Measurements from ENCODE around the gene RADIL.

Gene RADIL

DNA sequence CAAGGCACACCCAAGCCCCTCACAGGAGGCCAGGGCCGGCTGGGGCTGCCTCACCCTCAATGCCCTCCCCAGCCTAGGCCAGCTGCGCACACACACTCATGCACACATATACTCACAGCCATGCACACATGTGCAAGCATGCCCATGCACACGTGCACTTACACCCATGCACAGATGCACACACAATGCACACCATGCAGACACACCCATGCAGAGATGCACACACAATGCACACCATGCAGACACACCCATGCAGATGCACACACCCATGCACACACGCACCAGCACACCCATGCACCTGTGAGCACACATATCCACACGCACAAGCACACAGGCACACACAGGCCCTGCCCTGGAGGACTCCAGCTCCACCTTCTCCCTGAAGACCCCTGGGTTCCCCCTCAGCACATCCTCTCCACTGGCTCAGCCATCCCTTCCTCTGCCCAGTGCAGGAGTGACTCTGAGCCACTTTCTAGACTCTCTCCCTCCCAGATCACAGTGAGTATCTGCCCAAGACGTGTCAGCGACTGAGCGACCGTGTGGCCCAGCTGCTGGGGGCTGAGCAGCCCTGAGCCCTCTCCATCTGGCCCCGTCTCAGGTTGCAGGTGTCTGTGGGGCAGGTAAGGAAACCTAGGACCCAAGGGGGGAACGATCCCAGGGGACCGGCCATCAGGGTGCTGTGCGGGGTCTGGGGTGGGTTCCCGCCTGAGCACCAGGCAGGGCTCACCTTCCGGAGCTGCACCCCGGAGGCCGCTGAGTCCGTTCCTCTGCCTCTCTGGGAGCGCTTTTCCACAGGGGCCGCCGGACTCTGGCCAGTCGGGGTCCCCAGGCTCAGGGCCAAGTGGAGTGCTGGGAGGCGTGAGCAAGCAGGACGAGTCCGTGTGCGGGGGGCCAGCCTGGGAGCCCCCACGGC, 82.3 kb downstream of the RADIL start:
- no peak overlapping the region for H3K4me3 ChIP-seq (ENCODE audit: low read depth, low read length)

DNA sequence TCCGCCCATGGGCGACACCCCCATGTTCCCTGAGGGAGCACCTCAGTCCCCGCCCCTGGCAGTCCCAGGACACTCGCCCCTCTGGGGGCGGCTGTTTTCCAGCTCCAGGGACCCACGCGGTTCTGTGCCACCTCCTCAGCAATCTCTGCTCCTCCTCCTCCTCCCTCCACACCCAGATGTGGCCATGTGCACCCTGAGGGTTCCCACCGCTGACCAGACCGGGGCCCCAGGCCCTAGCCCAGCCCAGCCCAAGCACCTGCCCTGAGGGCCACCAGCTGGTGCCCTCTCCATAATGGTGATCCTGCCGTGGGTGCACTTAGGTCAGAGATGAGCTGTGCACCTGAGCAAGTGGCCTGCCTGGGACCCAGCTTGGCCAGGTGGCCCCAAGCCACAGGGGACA, 83.0 kb downstream of the RADIL start:
- no peak overlapping the region for H3K4me3 ChIP-seq (ENCODE audit: low read depth, low read length)
- TF ChIP-seq, protein P1, sequence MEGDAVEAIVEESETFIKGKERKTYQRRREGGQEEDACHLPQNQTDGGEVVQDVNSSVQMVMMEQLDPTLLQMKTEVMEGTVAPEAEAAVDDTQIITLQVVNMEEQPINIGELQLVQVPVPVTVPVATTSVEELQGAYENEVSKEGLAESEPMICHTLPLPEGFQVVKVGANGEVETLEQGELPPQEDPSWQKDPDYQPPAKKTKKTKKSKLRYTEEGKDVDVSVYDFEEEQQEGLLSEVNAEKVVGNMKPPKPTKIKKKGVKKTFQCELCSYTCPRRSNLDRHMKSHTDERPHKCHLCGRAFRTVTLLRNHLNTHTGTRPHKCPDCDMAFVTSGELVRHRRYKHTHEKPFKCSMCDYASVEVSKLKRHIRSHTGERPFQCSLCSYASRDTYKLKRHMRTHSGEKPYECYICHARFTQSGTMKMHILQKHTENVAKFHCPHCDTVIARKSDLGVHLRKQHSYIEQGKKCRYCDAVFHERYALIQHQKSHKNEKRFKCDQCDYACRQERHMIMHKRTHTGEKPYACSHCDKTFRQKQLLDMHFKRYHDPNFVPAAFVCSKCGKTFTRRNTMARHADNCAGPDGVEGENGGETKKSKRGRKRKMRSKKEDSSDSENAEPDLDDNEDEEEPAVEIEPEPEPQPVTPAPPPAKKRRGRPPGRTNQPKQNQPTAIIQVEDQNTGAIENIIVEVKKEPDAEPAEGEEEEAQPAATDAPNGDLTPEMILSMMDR (IDR thresholded peaks at IDR 0.05; ENCODE audit: low read depth, low read length, missing control alignments) = no peak
- no peak for DNase-seq (ENCODE audit: low read depth)

More for the DNA sequence above, 82.3 kb downstream of the RADIL start:
- TF ChIP-seq, protein P1 (IDR thresholded peaks at IDR 0.05; ENCODE audit: low read depth, low read length, missing control alignments) = no peak
- no peak for DNase-seq (ENCODE audit: low read depth)

DNA sequence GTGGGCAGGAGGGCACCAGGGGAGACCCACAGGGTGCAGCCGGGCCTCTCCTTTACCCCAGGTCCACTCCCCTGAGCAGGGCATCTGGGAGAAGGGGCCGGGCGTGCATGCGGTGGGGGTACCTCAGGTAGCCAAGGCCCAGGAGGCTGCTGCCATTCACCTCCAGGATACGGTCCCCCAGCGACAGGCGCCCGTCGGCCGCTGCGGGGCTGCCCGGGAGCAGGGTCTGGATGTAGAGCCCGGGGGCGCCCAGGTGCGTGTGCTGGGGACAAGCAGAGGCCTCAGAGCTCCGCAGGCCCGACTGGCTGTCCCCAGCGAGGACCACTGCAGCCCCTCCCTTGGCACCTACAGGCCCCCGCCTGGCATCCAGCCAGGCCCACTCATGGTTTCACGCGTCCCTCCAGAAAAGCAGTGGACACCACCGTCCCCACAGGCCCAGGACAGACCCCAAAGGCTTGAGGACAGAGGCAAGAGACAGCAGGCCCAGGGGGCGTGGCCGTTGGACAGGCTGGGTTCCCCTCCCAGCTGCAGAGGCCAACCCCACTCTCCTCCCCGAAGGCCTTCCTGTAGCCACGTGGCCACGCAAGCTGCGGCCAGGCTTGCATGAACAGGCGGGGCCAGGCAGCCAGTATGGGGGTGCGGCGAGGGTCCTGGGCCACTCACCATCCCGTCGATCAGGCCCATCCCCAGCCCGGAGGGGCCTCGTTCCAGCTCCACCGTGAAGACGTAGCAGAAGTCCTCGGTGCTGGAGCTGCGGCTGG, 83.8 kb downstream of the RADIL start:
- TF ChIP-seq, protein P1 (IDR thresholded peaks at IDR 0.05; ENCODE audit: low read depth, low read length, missing control alignments) = no peak
- DNase-seq (ENCODE audit: low read depth) = no peak
- no peak overlapping the region for H3K4me3 ChIP-seq (ENCODE audit: low read depth, low read length)

DNA sequence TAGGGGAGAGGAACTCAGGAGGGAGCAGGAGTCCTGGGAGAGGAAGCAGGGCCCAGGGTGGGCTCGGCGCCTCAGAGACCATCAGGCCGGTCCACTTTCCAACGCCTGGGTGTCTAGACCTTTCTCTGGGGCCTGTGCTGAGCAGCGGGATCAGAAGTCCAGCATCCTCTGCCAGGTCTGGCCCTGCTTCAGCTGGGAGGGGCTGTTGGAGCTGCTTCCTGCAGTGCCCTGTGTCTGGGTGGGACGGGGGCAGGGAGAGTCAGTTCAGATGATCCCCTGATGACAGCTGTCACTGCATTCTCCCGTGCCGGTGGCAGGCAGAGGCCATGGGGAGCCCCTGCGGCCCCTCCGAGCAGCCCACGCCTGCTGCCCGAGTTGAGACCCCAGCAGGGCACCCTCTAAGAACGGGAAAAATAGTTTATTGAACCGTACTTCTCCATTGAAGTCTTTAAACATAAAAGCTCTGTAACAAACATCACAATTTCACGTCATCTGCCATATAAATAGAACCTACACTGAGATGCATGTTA, 84.7 kb downstream of the RADIL start:
- TF ChIP-seq, protein P1 (IDR thresholded peaks at IDR 0.05; ENCODE audit: low read depth, low read length, missing control alignments) = no peak
- no peak overlapping the region for H3K4me3 ChIP-seq (ENCODE audit: low read depth, low read length)
- no peak for DNase-seq (ENCODE audit: low read depth)

DNA sequence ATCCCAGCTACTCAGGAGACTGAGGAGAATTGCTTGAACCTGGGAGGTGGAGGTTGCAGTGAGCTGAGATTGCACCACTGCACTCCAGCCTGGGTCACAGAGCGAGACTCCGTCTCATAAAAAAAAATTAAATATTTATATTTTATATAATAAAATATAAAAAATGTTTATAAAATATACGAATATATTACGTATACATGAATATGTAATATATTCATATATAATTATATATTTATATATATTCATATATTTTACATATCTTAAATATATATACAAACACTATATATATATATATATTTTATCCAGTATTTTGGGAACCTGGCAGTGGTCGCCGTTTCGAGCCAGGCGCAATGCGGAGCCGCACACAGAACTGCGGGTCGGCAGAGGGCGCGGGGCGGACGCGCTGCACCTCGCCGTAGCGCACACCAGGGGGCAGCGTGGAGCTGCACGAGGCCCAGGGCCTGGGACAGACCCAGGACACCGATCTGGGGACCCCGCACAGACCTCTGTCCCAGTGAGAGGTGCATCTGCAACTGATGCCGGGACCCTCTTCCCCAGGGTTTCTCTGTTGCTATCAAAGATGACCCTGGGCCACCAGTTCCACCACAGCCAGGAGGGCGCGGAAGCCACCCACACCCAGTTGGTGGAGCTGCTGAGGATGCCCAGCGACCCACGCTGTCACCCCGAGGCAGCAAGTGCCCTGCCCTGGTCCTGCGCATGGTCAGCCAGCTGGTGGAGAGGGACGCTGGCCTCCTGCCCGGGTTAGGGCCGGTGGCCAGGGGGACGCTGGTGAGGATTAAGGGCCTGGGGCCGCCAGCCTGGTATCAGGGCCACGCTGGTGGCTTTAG, 85.4 kb downstream of the RADIL start:
- TF ChIP-seq, protein P1 (IDR thresholded peaks at IDR 0.05; ENCODE audit: low read depth, low read length, missing control alignments) = peak; percentile 84
- no peak for DNase-seq (ENCODE audit: low read depth)

DNA sequence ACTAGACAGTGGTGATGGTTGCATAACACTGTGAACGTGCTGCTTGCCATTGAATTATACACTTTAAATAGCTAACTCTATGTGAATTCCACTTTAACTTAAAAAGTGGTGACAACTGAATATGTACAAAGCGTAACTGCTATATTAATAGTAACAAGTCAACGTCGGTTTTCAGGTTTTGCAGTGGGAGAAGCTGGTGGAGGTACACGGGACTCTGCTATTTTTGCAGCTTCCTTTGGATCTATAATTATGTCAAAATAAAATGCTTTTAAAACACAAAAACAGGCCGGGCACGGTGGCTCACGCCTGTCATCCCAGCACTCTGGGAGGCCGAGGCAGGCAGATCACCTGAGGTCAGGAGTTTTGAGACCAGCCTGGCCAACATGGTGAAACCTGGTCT, 87.1 kb downstream of the RADIL start:
- TF ChIP-seq, protein P1 (IDR thresholded peaks at IDR 0.05; ENCODE audit: low read depth, low read length, missing control alignments) = no peak
- no peak overlapping the region for H3K4me3 ChIP-seq (ENCODE audit: low read depth, low read length)
- no peak for DNase-seq (ENCODE audit: low read depth)

More for the DNA sequence above, 85.4 kb downstream of the RADIL start:
- H3K4me3 ChIP-seq (ENCODE audit: low read depth, low read length) = no peak overlapping the region

Data from GM12864 (cell line).